T-helper 17 cell (primary cell): ENCODE measurements around the gene SP7. TPM values are rescaled to one million over a fixed set of nuclear protein-coding genes. Genes with fewer than 3 reads are reported as not detected.
A peak's percentile ranks its signal among the peaks of the same experiment; 100 is the strongest.
"Not testable (repeated sequence)": the region's sequence is repeated elsewhere in the genome, so short reads cannot be mapped to it uniquely, and the experiment has no call there.

Experiments
- ATAC-seq: fragments of 150-1000 bp; cut with Tn5 transposase; 2 replicates; pipeline ENCODE4 v1.10.0; 2021; ENCODE audit warnings: mild to moderate bottlenecking, moderate library complexity
- DNase-seq, 3 donors: peaks; one replicate each; pipeline versions ENCODE4 v3.0.0 to v3.0.0-alpha.2; 2020 to 2021
- H3K9me3 ChIP-seq: one replicate; pipeline ENCODE4 v1.7.0; 2013; ENCODE audit warnings: low read length, mild to moderate bottlenecking; ENCODE audit not compliant: control insufficient read depth, poor library complexity, severe bottlenecking
- H3K27ac Mint-ChIP-seq: one replicate; pipeline ENCODE4 v1.8.0; 2022; ENCODE audit warnings: mild to moderate bottlenecking, moderate library complexity, mixed read lengths
- H3K27me3 Mint-ChIP-seq: one replicate; pipeline ENCODE4 v1.8.0; 2022; ENCODE audit warnings: mixed read lengths
- H3K36me3 Mint-ChIP-seq: one replicate; pipeline ENCODE4 v1.8.0; 2022; ENCODE audit warnings: low read depth, mixed read lengths
- H3K4me1 Mint-ChIP-seq: one replicate; pipeline ENCODE4 v1.8.0; 2022; ENCODE audit warnings: mild to moderate bottlenecking, mixed read lengths
- H3K4me3 Mint-ChIP-seq: one replicate; pipeline ENCODE4 v1.8.0; 2022; ENCODE audit warnings: mild to moderate bottlenecking, moderate library complexity, mixed read lengths
- total RNA-seq, 4 donors: library from RNA in 2 of 4; stranded (reverse) in 2 of 4; gene quantifications; one replicate each; pipeline ENCODE4 v1.2.3 and lab custom pipeline; 2022 to 2026

SP7 gene
- total RNA-seq, 2 donors from 2014 or later, result not detected

DNA sequence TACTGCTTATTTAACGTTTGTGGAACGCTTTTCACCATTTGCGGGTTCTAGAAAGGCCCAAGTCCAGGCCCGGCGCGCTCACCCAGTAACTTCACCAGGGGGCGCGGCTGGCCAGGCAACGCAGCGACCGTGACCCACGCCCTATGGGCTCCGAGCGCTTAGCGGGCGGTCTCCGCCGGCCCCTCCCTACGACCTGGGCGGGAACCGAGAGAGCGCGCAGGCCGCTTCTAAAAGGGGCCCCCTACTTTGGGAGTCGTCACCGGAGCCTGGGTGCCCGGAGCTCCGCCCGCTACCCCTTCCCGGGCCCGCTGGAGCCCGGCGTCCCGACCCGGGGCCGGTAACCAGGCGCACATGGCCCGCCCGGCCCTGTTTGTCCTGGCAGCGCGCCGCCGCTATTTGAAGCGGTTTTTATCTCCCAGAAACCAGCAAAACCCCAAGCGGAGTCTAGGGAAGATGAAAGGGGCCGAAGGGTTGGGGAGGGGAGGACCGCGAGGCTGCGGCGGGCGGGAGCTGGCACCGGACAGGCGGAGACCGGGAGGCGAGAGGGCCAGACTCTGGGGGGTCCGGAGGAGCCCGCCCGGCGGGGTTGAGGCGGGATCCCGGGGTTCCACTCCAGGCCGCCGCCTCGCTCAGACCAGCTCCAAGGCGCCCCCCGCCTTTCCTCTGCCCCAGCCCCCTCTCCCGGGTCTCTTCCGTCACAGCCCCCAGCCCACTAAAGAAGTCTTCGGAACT is 11.2 kb downstream of the SP7 start:
- Mint-ChIP-seq H3K4me1 (peaks cover 26% of the 10 kb centered on the region), H3K36me3 (peaks cover 10% of the 10 kb centered on the region), H3K27ac (peak overlapping the region; percentile 92), H3K4me3 (peak overlapping the region; percentile 95), H3K27me3 (peaks cover 7% of the 10 kb centered on the region)
- no peaks in the 10 kb centered on the region for H3K9me3 ChIP-seq
- ATAC-seq (peak; percentile 62), DNase-seq (peak; percentile 65 to 77 (median 77))

DNA sequence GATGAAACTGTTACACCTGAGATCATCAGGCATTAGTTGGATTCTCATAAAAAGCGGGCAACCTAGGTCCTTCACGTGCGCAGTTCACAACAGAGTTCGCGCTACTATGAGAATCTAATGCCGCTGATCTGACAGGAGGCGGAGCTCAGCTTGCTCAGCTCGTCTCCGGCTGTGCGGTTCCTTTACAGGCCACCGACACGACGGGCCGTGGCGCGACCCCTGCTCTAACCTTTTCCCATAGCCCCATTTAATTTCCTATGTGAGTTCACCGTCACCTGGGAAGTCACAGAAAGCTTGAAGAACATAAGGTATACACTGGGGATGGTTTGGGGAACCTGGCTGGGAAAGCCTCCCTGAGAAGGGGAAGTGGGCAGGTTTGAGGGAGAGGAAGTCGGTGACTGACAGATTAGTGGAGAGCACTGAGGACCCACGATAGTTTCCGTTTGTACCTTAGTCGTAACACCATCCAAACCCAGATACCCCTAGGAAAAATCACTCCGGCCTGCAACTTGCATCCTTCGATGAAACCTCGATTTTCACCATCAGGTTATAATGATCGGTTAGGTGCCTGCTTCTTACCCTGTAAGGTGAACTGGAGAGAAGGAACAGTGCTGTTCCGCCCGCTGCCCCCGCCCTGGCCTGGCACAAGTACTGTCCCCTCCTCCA is 11.9 kb downstream of the SP7 start:
- H3K36me3 Mint-ChIP-seq, result peaks cover 8% of the 10 kb centered on the region
- peaks cover 7% of the 10 kb centered on the region for H3K27me3 Mint-ChIP-seq
- peak overlapping the region; percentile 92 for H3K27ac Mint-ChIP-seq
- DNase-seq (peak; percentile 19 to 30 (median 28)), ATAC-seq (peak; percentile 40)
- no peaks in the 10 kb centered on the region for H3K9me3 ChIP-seq
- H3K4me3 Mint-ChIP-seq, result peak overlapping the region; percentile 95
- peaks cover 26% of the 10 kb centered on the region for H3K4me1 Mint-ChIP-seq

- Mint-ChIP-seq H3K4me1 (peaks cover 29% of the 10 kb centered on the region), H3K4me3 (peak overlapping the region; percentile 99), H3K27me3 (no peaks in the 10 kb centered on the region), H3K27ac (peak overlapping the region; percentile 97), H3K36me3 (peaks cover 10% of the 10 kb centered on the region)
- no peak for DNase-seq
- H3K9me3 ChIP-seq, result no peaks in the 10 kb centered on the region
- no peak for ATAC-seq
Observed at GRCh38 chr12:53320352-53321195, 15.6 kb downstream of the SP7 start.

DNA sequence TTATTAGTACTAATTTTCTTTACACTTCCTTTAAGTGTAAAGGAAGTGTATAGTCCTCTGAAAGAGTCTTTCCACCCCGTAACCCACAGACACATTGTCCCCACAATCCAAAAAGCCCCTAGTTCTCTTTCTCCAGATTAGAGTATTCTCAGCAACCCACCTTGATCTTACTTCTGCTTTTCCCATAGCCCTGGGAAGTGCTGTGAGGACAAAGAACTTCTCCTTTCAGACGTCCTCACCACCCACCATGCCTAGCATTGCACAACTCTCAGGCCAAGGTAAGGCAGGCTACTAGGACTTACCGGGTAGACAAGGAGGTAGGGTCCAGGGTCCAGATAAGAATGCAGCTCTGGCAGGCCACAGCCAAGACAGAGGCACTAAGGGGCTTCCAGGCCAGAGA is 22.2 kb downstream of the SP7 start:
- no peaks in the 10 kb centered on the region for H3K9me3 ChIP-seq
- peaks cover 12% of the 10 kb centered on the region for H3K4me1 Mint-ChIP-seq
- no peak overlapping the region for H3K4me3 Mint-ChIP-seq
- H3K27ac Mint-ChIP-seq, result no peak overlapping the region
- no peaks in the 10 kb centered on the region for H3K27me3 Mint-ChIP-seq
- H3K36me3 Mint-ChIP-seq, result peaks cover 9% of the 10 kb centered on the region
- DNase-seq (no peak), ATAC-seq (no peak)

DNA sequence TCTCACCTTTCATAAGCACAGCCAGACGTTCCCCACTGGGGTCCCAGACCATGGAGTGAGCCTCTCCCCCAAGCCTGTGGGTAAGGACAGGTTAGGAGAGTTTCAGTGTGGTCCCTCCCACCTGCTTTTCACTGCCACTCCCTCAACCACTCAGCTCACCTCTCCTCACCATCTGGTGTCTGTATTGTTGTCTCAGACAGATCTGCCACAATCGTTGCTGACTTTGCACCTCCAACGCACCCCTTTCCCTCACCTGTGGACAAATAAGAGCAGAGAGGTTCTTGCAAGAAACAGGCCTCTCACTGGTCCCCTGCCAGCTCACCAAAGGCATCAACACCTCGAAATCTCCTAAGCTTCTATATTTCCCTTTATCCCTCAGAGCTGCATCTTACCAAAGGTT is 27.9 kb downstream of the SP7 start:
- no peaks in the 10 kb centered on the region for H3K9me3 ChIP-seq
- DNase-seq (no peak), ATAC-seq (no peak)
- peaks cover 5% of the 10 kb centered on the region for H3K36me3 Mint-ChIP-seq
- H3K4me3 Mint-ChIP-seq, result no peak overlapping the region
- peaks cover 4% of the 10 kb centered on the region for H3K4me1 Mint-ChIP-seq
- no peaks in the 10 kb centered on the region for H3K27me3 Mint-ChIP-seq
- H3K27ac Mint-ChIP-seq, result peak overlapping the region; percentile 27

GRCh38 chr12:53306826-53307225 is 29.3 kb downstream of the SP7 start:
- no peak overlapping the region for H3K27ac Mint-ChIP-seq
- no peaks in the 10 kb centered on the region for H3K27me3 Mint-ChIP-seq
- H3K4me3 Mint-ChIP-seq, result no peak overlapping the region
- H3K36me3 Mint-ChIP-seq, result peaks cover 9% of the 10 kb centered on the region
- DNase-seq, result no peak
- no peak for ATAC-seq
- peaks cover 13% of the 10 kb centered on the region for H3K4me1 Mint-ChIP-seq
- no peaks in the 10 kb centered on the region for H3K9me3 ChIP-seq

DNA sequence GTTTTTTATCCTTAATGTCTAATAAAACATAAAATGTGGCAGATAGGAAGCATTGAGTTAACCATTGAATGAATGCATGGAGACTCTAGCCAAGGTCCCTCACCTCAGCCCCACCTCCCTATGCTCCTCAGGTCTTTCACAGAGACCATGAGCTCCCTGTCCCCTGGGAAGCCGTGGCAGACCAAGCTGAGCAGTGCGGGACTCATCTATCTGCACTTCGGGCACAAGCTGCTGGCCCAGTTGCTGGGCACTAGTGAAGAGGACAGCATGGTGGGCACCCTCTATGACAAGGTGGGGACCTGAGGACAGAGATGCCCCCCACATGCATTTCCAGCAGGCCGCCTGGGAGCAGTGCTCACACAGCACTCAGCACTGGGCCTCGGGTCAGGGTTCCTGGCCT is 33.3 kb downstream of the SP7 start:
- peak overlapping the region; percentile 98 for H3K27ac Mint-ChIP-seq

DNA sequence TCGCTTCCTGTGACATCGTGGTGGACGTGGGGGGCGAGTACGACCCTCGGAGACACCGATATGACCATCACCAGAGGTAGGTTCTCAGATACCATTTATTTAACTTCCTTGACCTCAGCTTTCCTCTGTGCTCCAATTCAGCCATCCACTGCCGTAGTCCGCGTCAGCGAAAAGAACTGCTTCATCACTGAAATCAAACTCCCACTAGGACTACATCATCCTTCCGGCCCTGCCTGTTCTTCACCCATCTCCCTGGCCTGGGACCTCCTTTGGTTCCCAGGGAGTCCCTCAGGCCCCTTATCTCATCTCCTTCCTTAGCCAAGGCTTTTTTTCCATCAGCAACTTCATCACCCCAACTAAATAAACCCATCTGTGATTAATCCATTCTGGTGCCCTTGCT is 36.0 kb downstream of the SP7 start:
- Mint-ChIP-seq H3K4me1 (peaks cover 51% of the 10 kb centered on the region), H3K36me3 (peaks cover 7% of the 10 kb centered on the region), H3K4me3 (peak overlapping the region; percentile 99), H3K27me3 (no peaks in the 10 kb centered on the region), H3K27ac (peak overlapping the region; percentile 98)
- H3K9me3 ChIP-seq, result no peaks in the 10 kb centered on the region
- DNase-seq (no peak), ATAC-seq (no peak)

More for the DNA sequence above, 33.3 kb downstream of the SP7 start:
- no peak for ATAC-seq
- no peak for DNase-seq
- H3K9me3 ChIP-seq, result no peaks in the 10 kb centered on the region
- H3K4me3 Mint-ChIP-seq, result peak overlapping the region; percentile 80
- H3K27me3 Mint-ChIP-seq, result no peaks in the 10 kb centered on the region
- H3K36me3 Mint-ChIP-seq, result peaks cover 7% of the 10 kb centered on the region
- H3K4me1 Mint-ChIP-seq, result peaks cover 37% of the 10 kb centered on the region

GRCh38 chr12:53299454-53300180 is 36.5 kb downstream of the SP7 start, which contains the start of gene MYG1:
Gene MYG1, plus strand, starts transcription at chr12:53299695. Its CDS starts 43 bp downstream, at chr12:53299738.
- H3K9me3 ChIP-seq, result no peaks in the 10 kb centered on the region
- no peaks in the 10 kb centered on the region for H3K27me3 Mint-ChIP-seq
- peak within 1 kb of the TSS; percentile 99 for H3K4me3 Mint-ChIP-seq
- H3K27ac Mint-ChIP-seq, result peak within 1 kb of the TSS; percentile 98
- DNase-seq (peak; percentile 68 to 78 (median 71)), ATAC-seq (peak; percentile 72)
- peaks cover 55% of the 10 kb centered on the region for H3K4me1 Mint-ChIP-seq
- H3K36me3 Mint-ChIP-seq, result peaks cover 7% of the 10 kb centered on the region

GRCh38 chr12:53299101-53299453 is 37.1 kb downstream of the SP7 start:
- no peaks in the 10 kb centered on the region for H3K27me3 Mint-ChIP-seq
- H3K4me3 Mint-ChIP-seq, result peak overlapping the region; percentile 99
- no peak for ATAC-seq
- H3K36me3 Mint-ChIP-seq, result peaks cover 7% of the 10 kb centered on the region
- H3K9me3 ChIP-seq, result no peaks in the 10 kb centered on the region
- DNase-seq, result peak in 1 of 3 donors; percentile 19
- H3K27ac Mint-ChIP-seq, result peak overlapping the region; percentile 98
- peaks cover 55% of the 10 kb centered on the region for H3K4me1 Mint-ChIP-seq

DNA sequence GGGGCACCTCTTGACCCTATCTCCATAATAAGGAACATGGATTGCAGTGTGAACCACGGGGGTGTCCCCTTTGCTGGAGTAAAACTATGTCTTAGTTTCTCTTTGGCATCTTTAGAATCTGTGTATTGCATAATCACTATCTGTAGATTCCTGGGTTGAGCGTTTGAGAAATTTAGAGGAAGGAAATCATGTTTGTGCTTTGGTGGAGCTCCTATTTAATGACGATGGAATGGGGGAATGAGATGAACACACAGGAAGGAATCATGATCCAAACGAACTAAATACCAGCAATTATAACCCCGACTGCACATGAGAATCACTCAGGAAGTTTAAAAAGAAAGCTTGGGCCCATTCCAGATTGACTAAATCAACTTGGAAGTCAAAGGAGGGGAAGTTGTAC is 38.0 kb downstream of the SP7 start:
- Mint-ChIP-seq H3K4me3 (no peak overlapping the region), H3K4me1 (peaks cover 52% of the 10 kb centered on the region), H3K36me3 (peaks cover 7% of the 10 kb centered on the region), H3K27ac (no peak overlapping the region), H3K27me3 (no peaks in the 10 kb centered on the region)
- no peak for DNase-seq
- no peaks in the 10 kb centered on the region for H3K9me3 ChIP-seq
- no peak for ATAC-seq

DNA sequence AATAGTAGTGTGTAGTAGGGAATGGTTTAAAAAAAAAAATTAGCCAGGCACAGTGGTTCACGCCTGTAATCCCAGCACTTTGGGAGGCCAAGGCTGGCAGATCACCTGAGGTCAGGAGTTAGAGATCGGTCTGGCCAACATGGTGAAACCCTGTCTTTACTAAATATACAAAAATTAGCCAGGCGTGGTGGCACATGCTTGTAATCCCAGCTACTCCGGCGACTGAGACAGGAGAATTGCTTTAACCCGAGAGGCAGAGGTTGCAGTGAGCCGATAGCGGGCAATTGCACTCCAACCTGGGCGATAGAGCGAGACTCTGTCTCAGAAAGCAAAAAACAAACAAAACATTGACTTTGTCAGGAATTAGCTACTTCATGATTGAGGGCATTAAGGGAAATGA is 39.0 kb downstream of the SP7 start:
- H3K27ac Mint-ChIP-seq, result peak overlapping the region; percentile 97
- not testable (repeated sequence) for H3K27me3 Mint-ChIP-seq, H3K36me3 Mint-ChIP-seq, DNase-seq, H3K9me3 ChIP-seq, ATAC-seq
- peak overlapping the region; percentile 12 for H3K4me3 Mint-ChIP-seq
- peaks cover 46% of the 10 kb centered on the region for H3K4me1 Mint-ChIP-seq

GRCh38 chr12:53295891-53296219 is 40.3 kb downstream of the SP7 start:
- Mint-ChIP-seq H3K27me3 (no peaks in the 10 kb centered on the region), H3K27ac (peak overlapping the region; percentile 97), H3K36me3 (peaks cover 3% of the 10 kb centered on the region), H3K4me3 (peak overlapping the region; percentile 97), H3K4me1 (peaks cover 35% of the 10 kb centered on the region)
- ATAC-seq (peak; percentile 1), DNase-seq (no peak)
- no peaks in the 10 kb centered on the region for H3K9me3 ChIP-seq
